Activated CD4-positive, alpha-beta T cell treated with anti-CD3 and anti-CD28 coated beads, Interleukin-2, amount 50 U/mL, for 48 hours (primary cell): Measurements from ENCODE around the gene ELFN1.
"Not testable (repeated sequence)": the region's sequence is repeated elsewhere in the genome, so short reads cannot be mapped to it uniquely, and the experiment has no call there.

ENCODE experiments used
- DNase-seq, 2 experiments: peaks; one replicate each; pipeline ENCODE4 v3.0.0-alpha.2; 2020

Gene ELFN1

GRCh38 chr7:1762238-1762945 is 92.3 kb downstream of the ELFN1 start:
- no peak for DNase-seq

GRCh38 chr7:1763033-1763432 is 93.0 kb downstream of the ELFN1 start:
- DNase-seq, result no peak

- DNase-seq, result not testable (repeated sequence)
Observed at GRCh38 chr7:1763911-1764310, 93.8 kb downstream of the ELFN1 start.

GRCh38 chr7:1765336-1765735 is 95.3 kb downstream of the ELFN1 start:
- DNase-seq, result no peak

GRCh38 chr7:1767524-1767923 is 97.4 kb downstream of the ELFN1 start:
- no peak for DNase-seq

- DNase-seq, result no peak
Observed at GRCh38 chr7:1768832-1769231, 98.8 kb downstream of the ELFN1 start.

GRCh38 chr7:1769286-1770200 is 99.5 kb downstream of the ELFN1 start:
- no peak for DNase-seq

GRCh38 chr7:1770331-1770730 is 100.3 kb downstream of the ELFN1 start:
- no peak for DNase-seq

- DNase-seq, result no peak
Observed at GRCh38 chr7:1775389-1775788, 105.3 kb downstream of the ELFN1 start.

- DNase-seq, result no peak
Observed at GRCh38 chr7:1777122-1777521, 107.0 kb downstream of the ELFN1 start.

GRCh38 chr7:1779445-1779844 is 109.4 kb downstream of the ELFN1 start:
- DNase-seq, result no peak

GRCh38 chr7:1781369-1781768 is 111.3 kb downstream of the ELFN1 start:
- DNase-seq, result no peak

- DNase-seq, result no peak
Observed at GRCh38 chr7:1785839-1786238, 115.8 kb downstream of the ELFN1 start.

GRCh38 chr7:1787241-1787640 is 117.2 kb downstream of the ELFN1 start:
- no peak for DNase-seq

GRCh38 chr7:1787681-1788235 is 117.7 kb downstream of the ELFN1 start:
- DNase-seq, result no peak

GRCh38 chr7:1794888-1795542 is 124.9 kb downstream of the ELFN1 start:
- no peak for DNase-seq
